GM23338 (cell line): ENCODE measurements around the gene RPL34.

Source experiments
- CREB1 ChIP-seq: fragments of 250-450 bp; sonication (Bioruptor Pico); IDR thresholded peaks from 2 replicates; pipeline ENCODE4 v1.5.0; 2020; ENCODE audit warnings: low read depth, mild to moderate bottlenecking, moderate library complexity
- CTCF ChIP-seq, 2 experiments: fragments of 200-600 bp in 1 of 2; sonication (generic) in 1 of 2; conservative IDR thresholded peaks; 2 replicates each; pipeline versions ENCODE4 v1.5.1 to v1.6.1; 2016 to 2017; ENCODE audit warnings: antibody characterized with exemption in 2 of 2, low read depth in 2 of 2, mild to moderate bottlenecking in 2 of 2, moderate library complexity in 1 of 2
- EZH2 ChIP-seq: fragments of 200-600 bp; sonication (generic); IDR thresholded peaks from one replicate; pipeline ENCODE4 v1.8.0; 2017; ENCODE audit warnings: antibody characterized with exemption, mild to moderate bottlenecking, low read depth; ENCODE audit not compliant: unreplicated experiment
- EZH2phosphoT487 ChIP-seq: fragments of 200-600 bp; sonication (generic); IDR thresholded peaks from one replicate; pipeline ENCODE4 v1.8.1; 2018; ENCODE audit warnings: antibody characterized with exemption; ENCODE audit not compliant: unreplicated experiment
- JUNB ChIP-seq: IDR thresholded peaks from one replicate; pipeline ENCODE4 v1.6.1; 2016; ENCODE audit warnings: antibody characterized with exemption; ENCODE audit not compliant: unreplicated experiment
- POLR2AphosphoS5 ChIP-seq: IDR thresholded peaks from 2 replicates; pipeline ENCODE4 v1.6.1; 2016; ENCODE audit warnings: antibody characterized with exemption, low read depth
- STAT1 ChIP-seq: IDR thresholded peaks from one replicate; pipeline ENCODE4 v1.6.1; 2016; ENCODE audit warnings: antibody characterized with exemption; ENCODE audit not compliant: unreplicated experiment
- TF ChIP-seq, protein P1 (sequence below): IDR thresholded peaks from one replicate; pipeline ENCODE4 v1.6.1; 2018; ENCODE audit warnings: antibody characterized with exemption; ENCODE audit not compliant: unreplicated experiment
- TF ChIP-seq, protein P2 (sequence below): IDR thresholded peaks from 2 replicates; pipeline ENCODE4 v1.6.1; 2016; ENCODE audit warnings: antibody characterized with exemption
- TF ChIP-seq, protein P3 (sequence below): fragments of 250-450 bp; sonication (Bioruptor Pico); IDR thresholded peaks from 2 replicates; pipeline ENCODE4 v1.5.0; 2020; ENCODE audit warnings: mild to moderate bottlenecking, moderate library complexity

- TF ChIP-seq, protein P1, sequence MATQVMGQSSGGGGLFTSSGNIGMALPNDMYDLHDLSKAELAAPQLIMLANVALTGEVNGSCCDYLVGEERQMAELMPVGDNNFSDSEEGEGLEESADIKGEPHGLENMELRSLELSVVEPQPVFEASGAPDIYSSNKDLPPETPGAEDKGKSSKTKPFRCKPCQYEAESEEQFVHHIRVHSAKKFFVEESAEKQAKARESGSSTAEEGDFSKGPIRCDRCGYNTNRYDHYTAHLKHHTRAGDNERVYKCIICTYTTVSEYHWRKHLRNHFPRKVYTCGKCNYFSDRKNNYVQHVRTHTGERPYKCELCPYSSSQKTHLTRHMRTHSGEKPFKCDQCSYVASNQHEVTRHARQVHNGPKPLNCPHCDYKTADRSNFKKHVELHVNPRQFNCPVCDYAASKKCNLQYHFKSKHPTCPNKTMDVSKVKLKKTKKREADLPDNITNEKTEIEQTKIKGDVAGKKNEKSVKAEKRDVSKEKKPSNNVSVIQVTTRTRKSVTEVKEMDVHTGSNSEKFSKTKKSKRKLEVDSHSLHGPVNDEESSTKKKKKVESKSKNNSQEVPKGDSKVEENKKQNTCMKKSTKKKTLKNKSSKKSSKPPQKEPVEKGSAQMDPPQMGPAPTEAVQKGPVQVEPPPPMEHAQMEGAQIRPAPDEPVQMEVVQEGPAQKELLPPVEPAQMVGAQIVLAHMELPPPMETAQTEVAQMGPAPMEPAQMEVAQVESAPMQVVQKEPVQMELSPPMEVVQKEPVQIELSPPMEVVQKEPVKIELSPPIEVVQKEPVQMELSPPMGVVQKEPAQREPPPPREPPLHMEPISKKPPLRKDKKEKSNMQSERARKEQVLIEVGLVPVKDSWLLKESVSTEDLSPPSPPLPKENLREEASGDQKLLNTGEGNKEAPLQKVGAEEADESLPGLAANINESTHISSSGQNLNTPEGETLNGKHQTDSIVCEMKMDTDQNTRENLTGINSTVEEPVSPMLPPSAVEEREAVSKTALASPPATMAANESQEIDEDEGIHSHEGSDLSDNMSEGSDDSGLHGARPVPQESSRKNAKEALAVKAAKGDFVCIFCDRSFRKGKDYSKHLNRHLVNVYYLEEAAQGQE = no peak
- TF ChIP-seq CTCF (conservative IDR thresholded peaks at IDR 0.05; ENCODE audit: low read depth in 2 of 2) (no peak), POLR2AphosphoS5 (no peak), EZH2 (no peak), JUNB (no peak), CREB1 (CRISPR knock-in tag) (no peak), EZH2phosphoT487 (no peak), STAT1 (no peak)
- TF ChIP-seq, protein P2, sequence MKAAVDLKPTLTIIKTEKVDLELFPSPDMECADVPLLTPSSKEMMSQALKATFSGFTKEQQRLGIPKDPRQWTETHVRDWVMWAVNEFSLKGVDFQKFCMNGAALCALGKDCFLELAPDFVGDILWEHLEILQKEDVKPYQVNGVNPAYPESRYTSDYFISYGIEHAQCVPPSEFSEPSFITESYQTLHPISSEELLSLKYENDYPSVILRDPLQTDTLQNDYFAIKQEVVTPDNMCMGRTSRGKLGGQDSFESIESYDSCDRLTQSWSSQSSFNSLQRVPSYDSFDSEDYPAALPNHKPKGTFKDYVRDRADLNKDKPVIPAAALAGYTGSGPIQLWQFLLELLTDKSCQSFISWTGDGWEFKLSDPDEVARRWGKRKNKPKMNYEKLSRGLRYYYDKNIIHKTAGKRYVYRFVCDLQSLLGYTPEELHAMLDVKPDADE = no peak
- TF ChIP-seq, protein P3, sequence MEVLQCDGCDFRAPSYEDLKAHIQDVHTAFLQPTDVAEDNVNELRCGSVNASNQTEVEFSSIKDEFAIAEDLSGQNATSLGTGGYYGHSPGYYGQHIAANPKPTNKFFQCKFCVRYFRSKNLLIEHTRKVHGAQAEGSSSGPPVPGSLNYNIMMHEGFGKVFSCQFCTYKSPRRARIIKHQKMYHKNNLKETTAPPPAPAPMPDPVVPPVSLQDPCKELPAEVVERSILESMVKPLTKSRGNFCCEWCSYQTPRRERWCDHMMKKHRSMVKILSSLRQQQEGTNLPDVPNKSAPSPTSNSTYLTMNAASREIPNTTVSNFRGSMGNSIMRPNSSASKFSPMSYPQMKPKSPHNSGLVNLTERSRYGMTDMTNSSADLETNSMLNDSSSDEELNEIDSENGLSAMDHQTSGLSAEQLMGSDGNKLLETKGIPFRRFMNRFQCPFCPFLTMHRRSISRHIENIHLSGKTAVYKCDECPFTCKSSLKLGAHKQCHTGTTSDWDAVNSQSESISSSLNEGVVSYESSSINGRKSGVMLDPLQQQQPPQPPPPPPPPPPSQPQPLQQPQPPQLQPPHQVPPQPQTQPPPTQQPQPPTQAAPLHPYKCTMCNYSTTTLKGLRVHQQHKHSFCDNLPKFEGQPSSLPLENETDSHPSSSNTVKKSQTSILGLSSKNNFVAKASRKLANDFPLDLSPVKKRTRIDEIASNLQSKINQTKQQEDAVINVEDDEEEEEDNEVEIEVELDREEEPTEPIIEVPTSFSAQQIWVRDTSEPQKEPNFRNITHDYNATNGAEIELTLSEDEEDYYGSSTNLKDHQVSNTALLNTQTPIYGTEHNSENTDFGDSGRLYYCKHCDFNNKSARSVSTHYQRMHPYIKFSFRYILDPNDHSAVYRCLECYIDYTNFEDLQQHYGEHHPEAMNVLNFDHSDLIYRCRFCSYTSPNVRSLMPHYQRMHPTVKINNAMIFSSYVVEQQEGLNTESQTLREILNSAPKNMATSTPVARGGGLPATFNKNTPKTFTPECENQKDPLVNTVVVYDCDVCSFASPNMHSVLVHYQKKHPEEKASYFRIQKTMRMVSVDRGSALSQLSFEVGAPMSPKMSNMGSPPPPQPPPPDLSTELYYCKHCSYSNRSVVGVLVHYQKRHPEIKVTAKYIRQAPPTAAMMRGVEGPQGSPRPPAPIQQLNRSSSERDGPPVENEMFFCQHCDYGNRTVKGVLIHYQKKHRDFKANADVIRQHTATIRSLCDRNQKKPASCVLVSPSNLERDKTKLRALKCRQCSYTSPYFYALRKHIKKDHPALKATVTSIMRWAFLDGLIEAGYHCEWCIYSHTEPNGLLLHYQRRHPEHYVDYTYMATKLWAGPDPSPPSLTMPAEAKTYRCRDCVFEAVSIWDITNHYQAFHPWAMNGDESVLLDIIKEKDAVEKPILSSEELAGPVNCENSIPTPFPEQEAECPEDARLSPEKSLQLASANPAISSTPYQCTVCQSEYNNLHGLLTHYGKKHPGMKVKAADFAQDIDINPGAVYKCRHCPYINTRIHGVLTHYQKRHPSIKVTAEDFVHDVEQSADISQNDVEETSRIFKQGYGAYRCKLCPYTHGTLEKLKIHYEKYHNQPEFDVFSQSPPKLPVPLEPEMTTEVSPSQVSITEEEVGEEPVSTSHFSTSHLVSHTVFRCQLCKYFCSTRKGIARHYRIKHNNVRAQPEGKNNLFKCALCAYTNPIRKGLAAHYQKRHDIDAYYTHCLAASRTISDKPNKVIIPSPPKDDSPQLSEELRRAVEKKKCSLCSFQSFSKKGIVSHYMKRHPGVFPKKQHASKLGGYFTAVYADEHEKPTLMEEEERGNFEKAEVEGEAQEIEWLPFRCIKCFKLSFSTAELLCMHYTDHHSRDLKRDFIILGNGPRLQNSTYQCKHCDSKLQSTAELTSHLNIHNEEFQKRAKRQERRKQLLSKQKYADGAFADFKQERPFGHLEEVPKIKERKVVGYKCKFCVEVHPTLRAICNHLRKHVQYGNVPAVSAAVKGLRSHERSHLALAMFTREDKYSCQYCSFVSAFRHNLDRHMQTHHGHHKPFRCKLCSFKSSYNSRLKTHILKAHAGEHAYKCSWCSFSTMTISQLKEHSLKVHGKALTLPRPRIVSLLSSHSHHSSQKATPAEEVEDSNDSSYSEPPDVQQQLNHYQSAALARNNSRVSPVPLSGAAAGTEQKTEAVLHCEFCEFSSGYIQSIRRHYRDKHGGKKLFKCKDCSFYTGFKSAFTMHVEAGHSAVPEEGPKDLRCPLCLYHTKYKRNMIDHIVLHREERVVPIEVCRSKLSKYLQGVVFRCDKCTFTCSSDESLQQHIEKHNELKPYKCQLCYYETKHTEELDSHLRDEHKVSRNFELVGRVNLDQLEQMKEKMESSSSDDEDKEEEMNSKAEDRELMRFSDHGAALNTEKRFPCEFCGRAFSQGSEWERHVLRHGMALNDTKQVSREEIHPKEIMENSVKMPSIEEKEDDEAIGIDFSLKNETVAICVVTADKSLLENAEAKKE (CRISPR knock-in tag) = no peak
Observed at GRCh38 chr4:108651014-108651791, 30.8 kb downstream of the RPL34 start.
